Fibroblast of villous mesenchyme (primary cell): ENCODE results near the gene H1-8. TPM values are rescaled to one million over a fixed set of nuclear protein-coding genes. Genes with fewer than 3 reads are reported as not detected.

Source experiments
- DNase-seq: peaks from one replicate; pipeline ENCODE4 v3.0.0-alpha.2; 2010; ENCODE audit warnings: low read depth
- H3K4me3 ChIP-seq: 2 replicates; pipeline ENCODE4 v1.5.1; 2011; ENCODE audit warnings: low read depth, mild to moderate bottlenecking, low read length
- CTCF ChIP-seq: IDR thresholded peaks from 2 replicates; pipeline ENCODE4 v1.5.1; 2012; ENCODE audit warnings: low read depth, mild to moderate bottlenecking, low read length; ENCODE audit not compliant: insufficient read depth
- total RNA-seq: library from RNA; depleted of rRNA; stranded (reverse); fragments of >200 nt; gene quantifications from 2 replicates; pipeline ENCODE4 v1.2.3, GENCODE V29; 2012

H1-8 gene
- total RNA-seq, 1 donor, result not detected

GRCh38 chr3:129558081-129558771 is 15.3 kb downstream of the H1-8 start:
- peak overlapping the region; percentile 6 for H3K4me3 ChIP-seq
- DNase-seq, result no peak
- no peak for TF ChIP-seq CTCF

GRCh38 chr3:129558772-129559564 is 16.0 kb downstream of the H1-8 start:
- TF ChIP-seq CTCF, result no peak
- peak; percentile 88 for DNase-seq

GRCh38 chr3:129559565-129560079 is 16.6 kb downstream of the H1-8 start:
- TF ChIP-seq CTCF, result no peak
- DNase-seq, result no peak
- peak overlapping the region; percentile 51 for H3K4me3 ChIP-seq

More at GRCh38 chr3:129558772-129559564, 16.0 kb downstream of the H1-8 start:
- peak overlapping the region; percentile 51 for H3K4me3 ChIP-seq

- peak overlapping the region; percentile 51 for H3K4me3 ChIP-seq
- TF ChIP-seq CTCF, result no peak
- peak; percentile 85 for DNase-seq
These were observed 17.4 kb downstream of the H1-8 start for GRCh38 chr3:129560269-129560787.

- TF ChIP-seq CTCF, result no peak
- peak overlapping the region; percentile 51 for H3K4me3 ChIP-seq
- DNase-seq, result peak; percentile 90
These were observed 18.1 kb downstream of the H1-8 start for GRCh38 chr3:129560911-129561594.

GRCh38 chr3:129561619-129562248 is 18.8 kb downstream of the H1-8 start:
- DNase-seq, result no peak
- no peak for TF ChIP-seq CTCF
- H3K4me3 ChIP-seq, result no peak overlapping the region
